Tongue (tissue), 2 donors: ENCODE results near the gene ZNF431. TPM values are rescaled to one million over a fixed set of nuclear protein-coding genes. Genes with fewer than 3 reads are reported as not detected.
"Not testable (repeated sequence)": the region's sequence is repeated elsewhere in the genome, so short reads cannot be mapped to it uniquely, and the experiment has no call there.

Experiments used
- DNase-seq: peaks from one replicate; pipeline ENCODE4 v3.0.0-alpha.2; 2015
- total RNA-seq: library from RNA; depleted of rRNA; stranded (reverse); fragments of >200 nt; gene quantifications from one replicate; pipeline ENCODE4 v1.2.3, GENCODE V29; 2014

ZNF431 gene
- 19.4 TPM for total RNA-seq

- DNase-seq = peak; percentile 98
These were observed at the start of gene ZNF431 for GRCh38 chr19:21141787-21142464. TSS of gene ZNF431 (plus strand) at chr19:21142040. CDS start at chr19:21142184, 144 bp downstream.

GRCh38 chr19:21092109-21092508, 49.7 kb upstream of the ZNF431 start:
- DNase-seq = peak; percentile 21

GRCh38 chr19:21094347-21095025, 47.4 kb upstream of the ZNF431 start:
- no peak for DNase-seq

GRCh38 chr19:21098291-21098690, 43.5 kb upstream of the ZNF431 start:
- DNase-seq = peak; percentile 10

GRCh38 chr19:21101521-21102242, 40.2 kb upstream of the ZNF431 start:
- DNase-seq = peak; percentile 3

- no peak for DNase-seq
These were observed 32.7 kb upstream of the ZNF431 start for GRCh38 chr19:21109116-21109515.

- no peak for DNase-seq
These were observed 31.7 kb upstream of the ZNF431 start for GRCh38 chr19:21110183-21110582.

- DNase-seq = no peak
These were observed 26.4 kb upstream of the ZNF431 start for GRCh38 chr19:21115430-21115829.

- no peak for DNase-seq
These were observed 24.6 kb upstream of the ZNF431 start for GRCh38 chr19:21117041-21117907.

- no peak for DNase-seq
These were observed 15.8 kb upstream of the ZNF431 start for GRCh38 chr19:21126078-21126477.

GRCh38 chr19:21127001-21127400, 14.8 kb upstream of the ZNF431 start:
- no peak for DNase-seq

- no peak for DNase-seq
These were observed 13.9 kb upstream of the ZNF431 start for GRCh38 chr19:21127898-21128297.

GRCh38 chr19:21128901-21129698, 12.7 kb upstream of the ZNF431 start:
- DNase-seq = no peak

GRCh38 chr19:21130097-21130775, 11.6 kb upstream of the ZNF431 start:
- DNase-seq = peak; percentile 20

GRCh38 chr19:21133633-21134032, 8.2 kb upstream of the ZNF431 start:
- no peak for DNase-seq

GRCh38 chr19:21134934-21135366, 6.9 kb upstream of the ZNF431 start:
- no peak for DNase-seq

GRCh38 chr19:21135433-21135832, 6.4 kb upstream of the ZNF431 start:
- no peak for DNase-seq

- no peak for DNase-seq
These were observed 3.7 kb upstream of the ZNF431 start for GRCh38 chr19:21138130-21138529.

- not testable (repeated sequence) for DNase-seq
These were observed 834 bp upstream of the ZNF431 start for GRCh38 chr19:21141006-21141405.

GRCh38 chr19:21143428-21143827, 1.6 kb downstream of the ZNF431 start:
- DNase-seq = no peak

- no peak for DNase-seq
These were observed 2.0 kb downstream of the ZNF431 start for GRCh38 chr19:21143854-21144253.
